H9 (cell line): ENCODE results near the gene ADTRP. TPM values are rescaled to one million over a fixed set of nuclear protein-coding genes. Genes with fewer than 3 reads are reported as not detected.
A peak's percentile ranks its signal among the peaks of the same experiment; 100 is the strongest.

Experiments used
- DNase-seq: peaks from one replicate; pipeline ENCODE4 v3.0.0-alpha.2; 2017
- H2AFZ ChIP-seq: one replicate; pipeline ENCODE4 v1.6.1; 2013; ENCODE audit warnings: mild to moderate bottlenecking, low read length, control low read depth, moderate library complexity
- H2AK5ac ChIP-seq: 2 replicates; pipeline ENCODE4 v1.6.1; 2013; ENCODE audit warnings: low read length, control low read depth, mixed read lengths; ENCODE audit not compliant: insufficient read length
- H2BK120ac ChIP-seq: one replicate; pipeline ENCODE4 v1.6.1; 2013; ENCODE audit warnings: low read depth, mild to moderate bottlenecking, low read length, control low read depth, inconsistent platforms; ENCODE audit not compliant: poor library complexity, severe bottlenecking
- H2BK12ac ChIP-seq: 2 replicates; pipeline ENCODE4 v1.6.1; 2013; ENCODE audit warnings: low read length, control low read depth, mixed read lengths, low read depth; ENCODE audit not compliant: insufficient read length
- H2BK15ac ChIP-seq: 2 replicates; pipeline ENCODE4 v1.6.1; 2013; ENCODE audit warnings: low read depth, low read length, control low read depth
- H2BK20ac ChIP-seq: one replicate; pipeline ENCODE4 v1.6.1; 2013; ENCODE audit warnings: low read depth, mild to moderate bottlenecking, low read length, control low read depth, inconsistent platforms; ENCODE audit not compliant: poor library complexity, severe bottlenecking
- H2BK5ac ChIP-seq: 2 replicates; pipeline ENCODE4 v1.6.1; 2013; ENCODE audit warnings: low read length, control low read depth, mixed read lengths; ENCODE audit not compliant: insufficient read length
- H3K14ac ChIP-seq: 2 replicates; pipeline ENCODE4 v1.6.1; 2013; ENCODE audit warnings: low read length, control low read depth; ENCODE audit not compliant: insufficient read depth
- H3K18ac ChIP-seq: 2 replicates; pipeline ENCODE4 v1.6.1; 2013; ENCODE audit warnings: low read depth, mild to moderate bottlenecking, mixed read lengths, low read length, control low read depth; ENCODE audit not compliant: insufficient read length
- H3K23ac ChIP-seq: 2 replicates; pipeline ENCODE4 v1.6.1; 2013; ENCODE audit warnings: low read length, control low read depth, mixed read lengths, low read depth; ENCODE audit not compliant: insufficient read length
- H3K23me2 ChIP-seq: 2 replicates; pipeline ENCODE4 v1.6.1; 2013; ENCODE audit warnings: low read depth, mild to moderate bottlenecking, mixed read lengths, low read length, control low read depth; ENCODE audit not compliant: insufficient read length, poor library complexity, severe bottlenecking
- H3K27ac ChIP-seq: 2 replicates; pipeline ENCODE4 v1.5.1; 2013; ENCODE audit warnings: low read length, control low read depth, mixed read lengths, low read depth; ENCODE audit not compliant: insufficient read length
- H3K27me3 ChIP-seq: 2 replicates; pipeline ENCODE4 v1.6.1; 2013; ENCODE audit warnings: low read length, control low read depth, inconsistent platforms; ENCODE audit not compliant: insufficient read depth
- H3K4ac ChIP-seq: 2 replicates; pipeline ENCODE4 v1.6.1; 2013; ENCODE audit warnings: low read depth, mild to moderate bottlenecking, control low read depth, inconsistent platforms, low read length, moderate library complexity
- H3K4me1 ChIP-seq: 2 replicates; pipeline ENCODE4 v1.6.1; 2013; ENCODE audit warnings: low read length, control low read depth, inconsistent platforms; ENCODE audit not compliant: insufficient read depth
- H3K4me2 ChIP-seq: 2 replicates; pipeline ENCODE4 v1.6.1; 2013; ENCODE audit warnings: low read length, control low read depth, mixed read lengths; ENCODE audit not compliant: insufficient read length, insufficient read depth
- H3K56ac ChIP-seq: 2 replicates; pipeline ENCODE4 v1.6.1; 2013; ENCODE audit warnings: low read depth, mild to moderate bottlenecking, mixed read lengths, low read length, control low read depth; ENCODE audit not compliant: insufficient read length
- H3K79me1 ChIP-seq: 2 replicates; pipeline ENCODE4 v1.6.1; 2013; ENCODE audit warnings: low read depth, mild to moderate bottlenecking, moderate library complexity, low read length, control low read depth, inconsistent platforms; ENCODE audit not compliant: insufficient read depth, poor library complexity, severe bottlenecking
- H3K79me2 ChIP-seq: 2 replicates; pipeline ENCODE4 v1.6.1; 2013; ENCODE audit warnings: low read length, control low read depth, inconsistent platforms; ENCODE audit not compliant: insufficient read depth
- H3K9ac ChIP-seq: 2 replicates; pipeline ENCODE4 v1.6.1; 2013; ENCODE audit warnings: low read length, control low read depth, mixed read lengths; ENCODE audit not compliant: insufficient read length; ENCODE audit errors: extremely low read depth
- H3K9me3 ChIP-seq: one replicate; pipeline ENCODE4 v1.6.1; 2013; ENCODE audit warnings: low read depth, low read length, inconsistent platforms; ENCODE audit not compliant: control insufficient read depth
- H3T11ph ChIP-seq: one replicate; pipeline ENCODE4 v1.6.1; 2013; ENCODE audit warnings: mild to moderate bottlenecking, low read length, control low read depth, inconsistent platforms
- H4K20me1 ChIP-seq: one replicate; pipeline ENCODE4 v1.6.1; 2013; ENCODE audit not compliant: control insufficient read depth, insufficient read length, insufficient read depth
- H4K5ac ChIP-seq: 2 replicates; pipeline ENCODE4 v1.6.1; 2013; ENCODE audit warnings: low read depth, mild to moderate bottlenecking, mixed read lengths, low read length, control low read depth; ENCODE audit not compliant: insufficient read length
- H4K8ac ChIP-seq: replicated peaks from 2 replicates; pipeline ENCODE4 v1.6.1; 2013; ENCODE audit warnings: low read length, control low read depth, mixed read lengths, low read depth; ENCODE audit not compliant: insufficient read length
- H4K91ac ChIP-seq: 2 replicates; pipeline ENCODE4 v1.6.1; 2013; ENCODE audit warnings: low read depth, mild to moderate bottlenecking, moderate library complexity, mixed read lengths, low read length, control low read depth; ENCODE audit not compliant: insufficient read length
- H3K27ac Mint-ChIP-seq, 3 experiments: 2 replicates in 2 of 3; 3 replicates in 1 of 3; pipeline ENCODE4 v1.8.0; 2020 to 2021; ENCODE audit warnings: mixed read lengths in 3 of 3, mild to moderate bottlenecking in 1 of 3, moderate library complexity in 1 of 3
- H3K27me3 Mint-ChIP-seq: 2 replicates; pipeline ENCODE4 v1.8.0; 2021; ENCODE audit warnings: low read depth, mild to moderate bottlenecking, moderate library complexity, mixed read lengths
- H3K36me3 Mint-ChIP-seq, 3 experiments: 2 replicates in 2 of 3; 3 replicates in 1 of 3; pipeline ENCODE4 v1.8.0; 2020 to 2021; ENCODE audit warnings: low read depth in 3 of 3, mixed read lengths in 3 of 3; ENCODE audit not compliant: insufficient read depth in 1 of 3
- H3K4me1 Mint-ChIP-seq, 2 experiments: 2 replicates each; pipeline ENCODE4 v1.8.0; 2020; ENCODE audit warnings: mixed read lengths in 2 of 2
- H3K4me3 Mint-ChIP-seq, 2 experiments: 2 replicates in 1 of 2; 3 replicates in 1 of 2; pipeline ENCODE4 v1.8.0; 2020 to 2021; ENCODE audit warnings: mild to moderate bottlenecking in 2 of 2, mixed read lengths in 2 of 2, moderate library complexity in 1 of 2
- H3K9me3 Mint-ChIP-seq, 2 experiments: 2 replicates in 1 of 2; 3 replicates in 1 of 2; pipeline ENCODE4 v1.8.0; 2020; ENCODE audit warnings: mild to moderate bottlenecking in 2 of 2, mixed read lengths in 2 of 2, moderate library complexity in 1 of 2
- WGBS: extraction: QIAGEN DNeasy Blood & Tissue Kit; methylation state at CpG from one replicate; pipeline ENCODE4 v1.1.7; 2013; ENCODE audit warnings: missing lambda C conversion rate, low lambda C conversion rate, mixed read lengths; ENCODE audit not compliant: insufficient read length; ENCODE audit errors: extremely low coverage; 5-methylcytosine and 5-hydroxymethylcytosine counted together
- total RNA-seq: library from RNA; stranded (reverse); gene quantifications from 2 replicates; pipeline ENCODE4 v1.2.1, GENCODE V29; 2021
- TF ChIP-seq, protein P1 (sequence below): fragments of 200-600 bp; sonication (generic); conservative IDR thresholded peaks from 3 replicates; pipeline ENCODE4 v1.8.0; 2021; ENCODE audit warnings: antibody characterized with exemption, mild to moderate bottlenecking

The ADTRP gene
- total RNA-seq, 1 experiment from 2014 or later: not detected

DNA sequence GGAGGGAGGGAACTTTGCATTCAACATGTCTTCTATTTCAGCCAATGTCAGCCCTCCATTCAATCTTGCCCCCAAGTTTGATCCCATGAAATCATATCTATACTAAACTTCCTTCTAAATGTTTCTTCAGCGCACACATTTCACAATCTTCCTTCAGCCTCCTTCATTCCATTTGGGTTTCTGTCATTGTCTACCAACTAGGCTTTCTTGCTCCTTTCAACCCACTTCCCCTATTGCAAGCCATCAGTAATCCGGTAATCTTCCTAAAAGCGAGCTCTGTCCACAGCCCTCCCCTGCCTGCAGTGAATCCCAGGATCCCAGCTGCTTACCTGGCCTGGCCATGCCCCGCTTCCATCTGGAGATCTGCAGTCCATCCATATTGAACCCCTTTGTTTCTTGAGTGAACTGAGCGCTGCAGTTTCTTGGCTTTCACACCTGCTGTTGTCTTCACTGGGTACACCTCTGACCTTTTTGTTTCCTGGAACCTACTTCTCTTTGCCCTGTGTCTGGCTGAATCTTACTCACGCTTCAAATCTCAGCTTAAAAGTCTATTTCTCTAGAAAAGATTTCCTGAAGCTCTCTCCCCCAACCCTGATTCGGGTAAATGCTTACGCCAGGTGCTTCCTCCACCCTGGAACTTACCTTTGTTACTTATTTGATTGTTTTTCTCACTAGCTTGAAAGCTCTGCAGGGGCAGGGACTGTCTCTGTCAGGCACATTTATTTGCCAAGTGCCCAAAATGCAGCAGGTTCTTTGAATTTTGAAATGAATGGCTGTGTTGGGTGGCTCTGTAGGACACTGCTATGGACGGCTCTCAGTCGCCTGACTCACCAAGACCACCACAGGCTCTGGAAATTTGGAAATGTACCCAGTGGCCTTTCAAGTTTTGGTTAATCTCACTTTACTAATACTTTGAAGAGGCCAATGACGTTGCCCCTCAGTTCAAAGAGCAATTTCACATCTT lies 50.3 kb downstream of the ADTRP start:
- H3K23me2 ChIP-seq: no peaks in the 10 kb centered on the region
- DNase-seq: no peak
- H3K27me3 ChIP-seq: no peaks in the 10 kb centered on the region
- TF ChIP-seq, protein P1, sequence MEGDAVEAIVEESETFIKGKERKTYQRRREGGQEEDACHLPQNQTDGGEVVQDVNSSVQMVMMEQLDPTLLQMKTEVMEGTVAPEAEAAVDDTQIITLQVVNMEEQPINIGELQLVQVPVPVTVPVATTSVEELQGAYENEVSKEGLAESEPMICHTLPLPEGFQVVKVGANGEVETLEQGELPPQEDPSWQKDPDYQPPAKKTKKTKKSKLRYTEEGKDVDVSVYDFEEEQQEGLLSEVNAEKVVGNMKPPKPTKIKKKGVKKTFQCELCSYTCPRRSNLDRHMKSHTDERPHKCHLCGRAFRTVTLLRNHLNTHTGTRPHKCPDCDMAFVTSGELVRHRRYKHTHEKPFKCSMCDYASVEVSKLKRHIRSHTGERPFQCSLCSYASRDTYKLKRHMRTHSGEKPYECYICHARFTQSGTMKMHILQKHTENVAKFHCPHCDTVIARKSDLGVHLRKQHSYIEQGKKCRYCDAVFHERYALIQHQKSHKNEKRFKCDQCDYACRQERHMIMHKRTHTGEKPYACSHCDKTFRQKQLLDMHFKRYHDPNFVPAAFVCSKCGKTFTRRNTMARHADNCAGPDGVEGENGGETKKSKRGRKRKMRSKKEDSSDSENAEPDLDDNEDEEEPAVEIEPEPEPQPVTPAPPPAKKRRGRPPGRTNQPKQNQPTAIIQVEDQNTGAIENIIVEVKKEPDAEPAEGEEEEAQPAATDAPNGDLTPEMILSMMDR: no peak
- H3K27ac ChIP-seq: no peak overlapping the region
- no peaks in the 10 kb centered on the region; a peak in 1 of 7 replicates for H3K36me3 Mint-ChIP-seq
- no peak overlapping the region for H2AK5ac ChIP-seq
- WGBS: no CpG with 5 or more reads among the region's 11 CpGs
- H4K91ac ChIP-seq: no peak overlapping the region
- no peak overlapping the region for H3K56ac ChIP-seq
- H3T11ph ChIP-seq: no peak overlapping the region
- no peak overlapping the region for H4K5ac ChIP-seq
- H3K4me2 ChIP-seq: no peak overlapping the region
- no peaks in the 10 kb centered on the region for H3K9me3 ChIP-seq
- H2BK120ac ChIP-seq: no peak overlapping the region
- no peak overlapping the region for H3K18ac ChIP-seq
- H2BK12ac ChIP-seq: no peak overlapping the region
- H3K4me1 Mint-ChIP-seq: peaks cover 5 to 6% of the 10 kb centered on the region in 2 experiments; a peak in 3 of 4 replicates
- no peak overlapping the region for H4K8ac ChIP-seq
- no peaks in the 10 kb centered on the region for H3K79me1 ChIP-seq
- no peak overlapping the region for H3K4me3 Mint-ChIP-seq
- no peaks in the 10 kb centered on the region for H3K4me1 ChIP-seq
- H3K23ac ChIP-seq: no peak overlapping the region
- peaks cover under 1% of the 10 kb centered on the region; the same call in 1 of the 2 replicates for H3K27me3 Mint-ChIP-seq
- no peak overlapping the region for H2BK20ac ChIP-seq
- no peak overlapping the region for H3K4ac ChIP-seq
- peak overlapping the region in 1 of 3 experiments; percentile 2; a peak in 1 of 7 replicates for H3K27ac Mint-ChIP-seq
- H2BK5ac ChIP-seq: no peak overlapping the region
- no peaks in the 10 kb centered on the region; a peak in 1 of 5 replicates for H3K9me3 Mint-ChIP-seq
- no peaks in the 10 kb centered on the region for H4K20me1 ChIP-seq
- no peaks in the 10 kb centered on the region for H3K79me2 ChIP-seq
- H3K9ac ChIP-seq: no peak overlapping the region
- no peak overlapping the region for H2BK15ac ChIP-seq
- no peak overlapping the region for H2AFZ ChIP-seq
- no peak overlapping the region for H3K14ac ChIP-seq
